Liver (tissue), 3 donors: ENCODE data around the gene TUBA3D.
"Not testable (repeated sequence)": the region's sequence is repeated elsewhere in the genome, so short reads cannot be mapped to it uniquely, and the experiment has no call there.

Source experiments
- RAD21 ChIP-seq, 2 donors: IDR thresholded peaks; 2 replicates each; pipeline ENCODE4 v1.6.1; 2016; ENCODE audit warnings: antibody characterized with exemption in 2 of 2, mild to moderate bottlenecking in 2 of 2
- TF ChIP-seq, protein P1 (sequence below): fragments of 150-350 bp; IDR thresholded peaks from 2 replicates; pipeline ENCODE4 v1.5.1; 2017; ENCODE audit warnings: improper control_type of control experiment, low read depth, low read length; ENCODE audit not compliant: missing input control
- TF ChIP-seq, protein P2 (sequence below): IDR thresholded peaks from 2 replicates; pipeline ENCODE4 v1.6.1; 2016; ENCODE audit warnings: antibody characterized with exemption
- donor health status: healthy.
- donor health status: healthy.

DNA sequence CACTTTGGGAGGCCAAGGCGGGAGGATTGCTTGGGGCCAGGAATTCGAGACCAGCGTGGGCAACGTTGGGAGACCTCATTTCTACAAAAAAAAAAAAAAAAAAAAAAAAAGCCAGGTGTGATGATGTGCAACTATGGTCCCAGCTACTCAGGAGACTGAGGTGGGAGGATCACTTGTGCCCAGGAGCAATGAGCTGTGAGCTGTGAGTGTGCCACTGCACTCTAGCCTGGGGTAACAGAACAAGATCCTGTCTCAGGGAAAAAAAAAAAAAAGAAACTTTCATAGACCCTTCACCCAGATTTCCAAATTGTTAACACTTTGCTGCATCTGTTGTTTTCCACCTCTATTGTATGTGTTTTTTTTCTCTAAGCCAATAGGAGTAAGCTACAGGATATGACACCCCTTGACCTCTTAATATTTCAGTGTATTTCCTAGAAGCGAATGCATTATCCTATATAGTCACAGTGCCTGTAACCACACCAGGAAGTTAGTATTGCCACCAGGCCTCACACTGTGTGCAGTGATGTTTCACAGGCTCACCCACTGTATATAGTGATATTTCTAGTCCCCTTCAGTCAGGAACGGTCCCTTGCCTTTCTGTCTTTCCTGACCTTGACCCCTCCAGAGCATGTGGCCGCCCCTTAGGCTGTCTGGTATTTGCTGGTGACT is 28.3 kb downstream of the TUBA3D start:
- TF ChIP-seq, protein P1, sequence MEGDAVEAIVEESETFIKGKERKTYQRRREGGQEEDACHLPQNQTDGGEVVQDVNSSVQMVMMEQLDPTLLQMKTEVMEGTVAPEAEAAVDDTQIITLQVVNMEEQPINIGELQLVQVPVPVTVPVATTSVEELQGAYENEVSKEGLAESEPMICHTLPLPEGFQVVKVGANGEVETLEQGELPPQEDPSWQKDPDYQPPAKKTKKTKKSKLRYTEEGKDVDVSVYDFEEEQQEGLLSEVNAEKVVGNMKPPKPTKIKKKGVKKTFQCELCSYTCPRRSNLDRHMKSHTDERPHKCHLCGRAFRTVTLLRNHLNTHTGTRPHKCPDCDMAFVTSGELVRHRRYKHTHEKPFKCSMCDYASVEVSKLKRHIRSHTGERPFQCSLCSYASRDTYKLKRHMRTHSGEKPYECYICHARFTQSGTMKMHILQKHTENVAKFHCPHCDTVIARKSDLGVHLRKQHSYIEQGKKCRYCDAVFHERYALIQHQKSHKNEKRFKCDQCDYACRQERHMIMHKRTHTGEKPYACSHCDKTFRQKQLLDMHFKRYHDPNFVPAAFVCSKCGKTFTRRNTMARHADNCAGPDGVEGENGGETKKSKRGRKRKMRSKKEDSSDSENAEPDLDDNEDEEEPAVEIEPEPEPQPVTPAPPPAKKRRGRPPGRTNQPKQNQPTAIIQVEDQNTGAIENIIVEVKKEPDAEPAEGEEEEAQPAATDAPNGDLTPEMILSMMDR = not testable (repeated sequence)
- TF ChIP-seq, protein P2, sequence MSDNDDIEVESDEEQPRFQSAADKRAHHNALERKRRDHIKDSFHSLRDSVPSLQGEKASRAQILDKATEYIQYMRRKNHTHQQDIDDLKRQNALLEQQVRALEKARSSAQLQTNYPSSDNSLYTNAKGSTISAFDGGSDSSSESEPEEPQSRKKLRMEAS = not testable (repeated sequence)
- not testable (repeated sequence) for TF ChIP-seq RAD21 (IDR thresholded peaks at IDR 0.05)
